ENCODE measurements around the gene PLA2G2D. TPM values are rescaled to one million over a fixed set of nuclear protein-coding genes. Genes with fewer than 3 reads are reported as not detected.

The PLA2G2D gene
- total and polyA plus RNA-seq, 10 of the 15 experiments (the other 5 are each of a cell fraction or from before 2014, with no cell fraction given), result 0.06 to 0.38 (median 0.16) TPM; not detected in 2

GRCh38 chr1:20070357-20070756 lies 49.0 kb downstream of the PLA2G2D start:
- H4K20me1 ChIP-seq (ENCODE audit: control insufficient read depth, insufficient read depth), result no peaks in the 10 kb centered on the region
- H3K9me3 ChIP-seq (replicated peaks; ENCODE audit: control insufficient read depth, insufficient read depth, low read length), result no peaks in the 10 kb centered on the region
- H3K27ac ChIP-seq (ENCODE audit: control insufficient read depth, insufficient read depth), result no peak overlapping the region
- in situ Hi-C loops (cut with MboI) (no loop called here), intact Hi-C loops (cut with micrococcal nuclease; ENCODE audit: unreplicated experiment) (no loop called here)
- RAD21 ChIA-PET (ENCODE audit: unreplicated experiment), result no interaction called here
- no peak overlapping the region for H3K4me3 ChIP-seq
- DNase-seq (ENCODE audit: low read depth, low spot score), result no peak
- CTCF ChIA-PET, result no interaction called here
- no peaks in the 10 kb centered on the region for H3K36me3 ChIP-seq (ENCODE audit: control insufficient read depth in 2 of 2, insufficient read depth in 2 of 2, low read length in 1 of 2)
- no peak overlapping the region for H3K4me2 ChIP-seq (ENCODE audit: control insufficient read depth, insufficient read depth)
- no peaks in the 10 kb centered on the region for H3K27me3 ChIP-seq (replicated peaks in 1 of 2; ENCODE audit: control insufficient read depth in 2 of 2, insufficient read depth in 2 of 2, low read length in 1 of 2)
- SMC1A ChIA-PET (ENCODE audit: uncharacterized antibody, unreplicated experiment), result interaction anchor here (1.1 kb wide), 1 partner anchor 21 kb away, joined by 3 read pairs; no protein-coding TSS in a partner anchor
- no peak overlapping the region for H3K9ac ChIP-seq (ENCODE audit: control insufficient read depth, insufficient read depth, low read length)
- H3K79me2 ChIP-seq (ENCODE audit: control insufficient read depth, insufficient read depth, low read length), result no peaks in the 10 kb centered on the region
- POLR2A ChIA-PET, result no interaction called here
- H2AFZ ChIP-seq (ENCODE audit: control insufficient read depth, low read depth, low read length), result no peak overlapping the region
- TF ChIP-seq, protein P1, sequence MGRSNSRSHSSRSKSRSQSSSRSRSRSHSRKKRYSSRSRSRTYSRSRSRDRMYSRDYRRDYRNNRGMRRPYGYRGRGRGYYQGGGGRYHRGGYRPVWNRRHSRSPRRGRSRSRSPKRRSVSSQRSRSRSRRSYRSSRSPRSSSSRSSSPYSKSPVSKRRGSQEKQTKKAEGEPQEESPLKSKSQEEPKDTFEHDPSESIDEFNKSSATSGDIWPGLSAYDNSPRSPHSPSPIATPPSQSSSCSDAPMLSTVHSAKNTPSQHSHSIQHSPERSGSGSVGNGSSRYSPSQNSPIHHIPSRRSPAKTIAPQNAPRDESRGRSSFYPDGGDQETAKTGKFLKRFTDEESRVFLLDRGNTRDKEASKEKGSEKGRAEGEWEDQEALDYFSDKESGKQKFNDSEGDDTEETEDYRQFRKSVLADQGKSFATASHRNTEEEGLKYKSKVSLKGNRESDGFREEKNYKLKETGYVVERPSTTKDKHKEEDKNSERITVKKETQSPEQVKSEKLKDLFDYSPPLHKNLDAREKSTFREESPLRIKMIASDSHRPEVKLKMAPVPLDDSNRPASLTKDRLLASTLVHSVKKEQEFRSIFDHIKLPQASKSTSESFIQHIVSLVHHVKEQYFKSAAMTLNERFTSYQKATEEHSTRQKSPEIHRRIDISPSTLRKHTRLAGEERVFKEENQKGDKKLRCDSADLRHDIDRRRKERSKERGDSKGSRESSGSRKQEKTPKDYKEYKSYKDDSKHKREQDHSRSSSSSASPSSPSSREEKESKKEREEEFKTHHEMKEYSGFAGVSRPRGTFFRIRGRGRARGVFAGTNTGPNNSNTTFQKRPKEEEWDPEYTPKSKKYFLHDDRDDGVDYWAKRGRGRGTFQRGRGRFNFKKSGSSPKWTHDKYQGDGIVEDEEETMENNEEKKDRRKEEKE (IDR thresholded peaks at IDR 0.05), result no peak
- TF ChIP-seq TCF3 (IDR thresholded peaks at IDR 0.05; ENCODE audit: borderline replicate concordance, insufficient read depth, low read depth, low read length) (no peak), BRCA1 (IDR thresholded peaks at IDR 0.05; ENCODE audit: low read depth, low read length) (no peak), E4F1 (IDR thresholded peaks at IDR 0.05; ENCODE audit: borderline replicate concordance, partially characterized antibody) (no peak), ZBTB40 (IDR thresholded peaks at IDR 0.05; ENCODE audit: borderline replicate concordance) (no peak)
- H3K4me1 ChIP-seq (ENCODE audit: control insufficient read depth, insufficient read depth, low read length), result no peaks in the 10 kb centered on the region
- FAIRE-seq, result no peak
- 78% methylated on average over 9 of the region's 10 CpGs for WGBS (ENCODE audit: insufficient coverage, insufficient replicate concordance, low lambda C conversion rate, missing lambda C conversion rate)
- BruUV-seq (replicated peaks), result no TSS peak
- ATAC-seq, result no peak
